Measurements from ENCODE around the gene PODXL. TPM values are rescaled to one million over a fixed set of nuclear protein-coding genes. Genes with fewer than 3 reads are reported as not detected.

The PODXL gene
- total and polyA plus RNA-seq, 2 experiments from 2014 or later, result 220 to 727 TPM

DNA sequence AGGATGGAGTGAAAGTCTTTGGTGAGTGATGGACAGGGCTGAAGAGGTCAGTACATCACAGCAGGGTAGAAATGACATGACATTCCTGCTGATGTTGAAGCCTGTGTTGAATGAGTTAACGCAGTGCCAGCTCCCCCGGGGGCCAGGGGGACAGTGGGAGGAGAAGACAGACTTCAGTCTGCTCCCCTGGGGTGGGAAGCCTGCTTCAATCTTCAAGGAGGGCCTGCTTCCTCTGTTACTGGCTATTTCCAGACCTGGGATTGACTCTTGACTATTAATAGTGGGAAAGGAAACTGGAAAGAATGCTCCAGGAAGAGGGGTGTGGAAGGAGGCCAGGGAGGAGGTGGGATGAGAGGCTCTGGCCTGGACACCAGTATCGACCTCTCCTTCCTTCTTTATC is 27.2 kb downstream of the PODXL start:
- H3K27ac Mint-ChIP-seq, result peak overlapping the region; percentile 10; the same call in 1 of the 2 replicates
- peaks cover 23% of the 10 kb centered on the region for H3K27me3 Mint-ChIP-seq (ENCODE audit: insufficient read depth, low read depth, poor library complexity)
- 0 out of 2 replicates have a peak overlapping the region, but pooled peaks have one; percentile 20 for H3K4me2 ChIP-seq
- H3K4me3 Mint-ChIP-seq, result peak overlapping the region; percentile 11; the same call in 1 of the 3 replicates
- H3K9me2 ChIP-seq (ENCODE audit: insufficient read depth), result no peaks in the 10 kb centered on the region
- H3F3A ChIP-seq (replicated peaks; ENCODE audit: low read depth), result peaks cover 41% of the 10 kb centered on the region
- H3K9me3 Mint-ChIP-seq, result no peaks in the 10 kb centered on the region
- TF ChIP-seq POLR2AphosphoS5 (IDR thresholded peaks at IDR 0.05; ENCODE audit: low read depth) (peak; percentile 27; the same call in 1 of the 2 replicates), ZNF114 (CRISPR knock-in tag; IDR thresholded peaks at IDR 0.05) (no peak)
- peaks cover 4% of the 10 kb centered on the region for H3K36me3 ChIP-seq (ENCODE audit: insufficient read depth)
- H3K79me2 ChIP-seq (replicated peaks; ENCODE audit: insufficient read depth), result peaks cover 99% of the 10 kb centered on the region
- peaks cover 75% of the 10 kb centered on the region for H3K4me1 Mint-ChIP-seq
- peaks cover 60% of the 10 kb centered on the region for H3K36me3 Mint-ChIP-seq (ENCODE audit: low read depth)
- peak overlapping the region; percentile 74 for H3K27ac ChIP-seq (ENCODE audit: low read depth)
- no peak overlapping the region for H3K4me3 ChIP-seq
- H2AFZ ChIP-seq, result no peak overlapping the region
- H4K20me1 ChIP-seq (replicated peaks; ENCODE audit: insufficient read depth), result peaks cover 91% of the 10 kb centered on the region
- no peaks in the 10 kb centered on the region for H3K27me3 ChIP-seq (ENCODE audit: insufficient read depth)
- no peak for DNase-seq (ENCODE audit: low spot score)
- peaks cover 88% of the 10 kb centered on the region for H3K4me1 ChIP-seq (ENCODE audit: insufficient read depth)
- peak; percentile 3; the same call in 1 of the 3 replicates for ATAC-seq

DNA sequence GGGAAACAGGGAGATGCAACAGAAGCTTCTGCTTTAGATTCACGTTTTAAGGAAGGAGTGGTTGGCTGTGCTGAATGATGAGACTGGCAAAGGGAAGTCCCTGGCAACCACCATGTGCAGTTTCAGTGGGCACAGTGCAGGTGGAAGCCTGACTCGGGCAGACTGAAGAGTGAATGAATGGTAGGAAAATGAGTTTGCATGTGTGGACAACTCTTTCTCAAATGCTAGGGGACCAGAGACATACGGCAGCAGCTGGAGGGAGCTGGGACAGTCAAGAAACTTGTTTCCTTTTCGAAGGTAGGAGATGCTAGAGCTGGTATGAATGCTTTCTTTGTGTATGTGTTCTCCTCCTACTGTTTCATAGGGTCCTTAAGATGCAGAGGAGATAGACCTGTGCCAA is 29.0 kb downstream of the PODXL start:
- Mint-ChIP-seq H3K36me3 (ENCODE audit: low read depth) (peaks cover 55% of the 10 kb centered on the region), H3K27me3 (ENCODE audit: insufficient read depth, low read depth, poor library complexity) (peaks cover 16% of the 10 kb centered on the region), H3K27ac (0 out of 2 replicates have a peak overlapping the region, but pooled peaks have one; percentile 39), H3K4me1 (peaks cover 73% of the 10 kb centered on the region), H3K9me3 (no peaks in the 10 kb centered on the region), H3K4me3 (no peak overlapping the region; the same call in 2 of the 3 replicates)
- Histone ChIP-seq H3K4me3 (no peak overlapping the region), H2AFZ (no peak overlapping the region), H3K27ac (ENCODE audit: low read depth) (peak overlapping the region; percentile 81; the same call in 1 of the 2 replicates), H3K36me3 (ENCODE audit: insufficient read depth) (peaks cover under 1% of the 10 kb centered on the region), H4K20me1 (replicated peaks; ENCODE audit: insufficient read depth) (peaks cover 90% of the 10 kb centered on the region), H3K9me2 (ENCODE audit: insufficient read depth) (no peaks in the 10 kb centered on the region), H3K4me2 (peak overlapping the region; percentile 15; the same call in 1 of the 2 replicates), H3K4me1 (ENCODE audit: insufficient read depth) (peaks cover 86% of the 10 kb centered on the region), H3F3A (replicated peaks; ENCODE audit: low read depth) (peaks cover 38% of the 10 kb centered on the region), H3K27me3 (ENCODE audit: insufficient read depth) (no peaks in the 10 kb centered on the region), H3K79me2 (replicated peaks; ENCODE audit: insufficient read depth) (peaks cover 99% of the 10 kb centered on the region)
- no peak for DNase-seq (ENCODE audit: low spot score)
- ATAC-seq, result no peak
- TF ChIP-seq JUNB (IDR thresholded peaks at IDR 0.05; ENCODE audit: unreplicated experiment) (no peak), POLR2AphosphoS5 (IDR thresholded peaks at IDR 0.05; ENCODE audit: low read depth) (no peak; the same call in 1 of the 2 replicates), CREB1 (CRISPR knock-in tag; IDR thresholded peaks at IDR 0.05; ENCODE audit: low read depth) (no peak), ZNF331 (CRISPR knock-in tag; IDR thresholded peaks at IDR 0.05; ENCODE audit: low read depth) (no peak), ZNF114 (CRISPR knock-in tag; IDR thresholded peaks at IDR 0.05) (no peak), EZH2 (IDR thresholded peaks at IDR 0.05; ENCODE audit: low read depth, unreplicated experiment) (no peak), STAT1 (IDR thresholded peaks at IDR 0.05; ENCODE audit: unreplicated experiment) (no peak), NANOG (IDR thresholded peaks at IDR 0.05; ENCODE audit: borderline replicate concordance) (no peak)
- TF ChIP-seq, protein P1, sequence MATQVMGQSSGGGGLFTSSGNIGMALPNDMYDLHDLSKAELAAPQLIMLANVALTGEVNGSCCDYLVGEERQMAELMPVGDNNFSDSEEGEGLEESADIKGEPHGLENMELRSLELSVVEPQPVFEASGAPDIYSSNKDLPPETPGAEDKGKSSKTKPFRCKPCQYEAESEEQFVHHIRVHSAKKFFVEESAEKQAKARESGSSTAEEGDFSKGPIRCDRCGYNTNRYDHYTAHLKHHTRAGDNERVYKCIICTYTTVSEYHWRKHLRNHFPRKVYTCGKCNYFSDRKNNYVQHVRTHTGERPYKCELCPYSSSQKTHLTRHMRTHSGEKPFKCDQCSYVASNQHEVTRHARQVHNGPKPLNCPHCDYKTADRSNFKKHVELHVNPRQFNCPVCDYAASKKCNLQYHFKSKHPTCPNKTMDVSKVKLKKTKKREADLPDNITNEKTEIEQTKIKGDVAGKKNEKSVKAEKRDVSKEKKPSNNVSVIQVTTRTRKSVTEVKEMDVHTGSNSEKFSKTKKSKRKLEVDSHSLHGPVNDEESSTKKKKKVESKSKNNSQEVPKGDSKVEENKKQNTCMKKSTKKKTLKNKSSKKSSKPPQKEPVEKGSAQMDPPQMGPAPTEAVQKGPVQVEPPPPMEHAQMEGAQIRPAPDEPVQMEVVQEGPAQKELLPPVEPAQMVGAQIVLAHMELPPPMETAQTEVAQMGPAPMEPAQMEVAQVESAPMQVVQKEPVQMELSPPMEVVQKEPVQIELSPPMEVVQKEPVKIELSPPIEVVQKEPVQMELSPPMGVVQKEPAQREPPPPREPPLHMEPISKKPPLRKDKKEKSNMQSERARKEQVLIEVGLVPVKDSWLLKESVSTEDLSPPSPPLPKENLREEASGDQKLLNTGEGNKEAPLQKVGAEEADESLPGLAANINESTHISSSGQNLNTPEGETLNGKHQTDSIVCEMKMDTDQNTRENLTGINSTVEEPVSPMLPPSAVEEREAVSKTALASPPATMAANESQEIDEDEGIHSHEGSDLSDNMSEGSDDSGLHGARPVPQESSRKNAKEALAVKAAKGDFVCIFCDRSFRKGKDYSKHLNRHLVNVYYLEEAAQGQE (IDR thresholded peaks at IDR 0.05; ENCODE audit: unreplicated experiment), result no peak
- TF ChIP-seq, protein P2, sequence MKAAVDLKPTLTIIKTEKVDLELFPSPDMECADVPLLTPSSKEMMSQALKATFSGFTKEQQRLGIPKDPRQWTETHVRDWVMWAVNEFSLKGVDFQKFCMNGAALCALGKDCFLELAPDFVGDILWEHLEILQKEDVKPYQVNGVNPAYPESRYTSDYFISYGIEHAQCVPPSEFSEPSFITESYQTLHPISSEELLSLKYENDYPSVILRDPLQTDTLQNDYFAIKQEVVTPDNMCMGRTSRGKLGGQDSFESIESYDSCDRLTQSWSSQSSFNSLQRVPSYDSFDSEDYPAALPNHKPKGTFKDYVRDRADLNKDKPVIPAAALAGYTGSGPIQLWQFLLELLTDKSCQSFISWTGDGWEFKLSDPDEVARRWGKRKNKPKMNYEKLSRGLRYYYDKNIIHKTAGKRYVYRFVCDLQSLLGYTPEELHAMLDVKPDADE (IDR thresholded peaks at IDR 0.05), result no peak
- TF ChIP-seq, protein P3, sequence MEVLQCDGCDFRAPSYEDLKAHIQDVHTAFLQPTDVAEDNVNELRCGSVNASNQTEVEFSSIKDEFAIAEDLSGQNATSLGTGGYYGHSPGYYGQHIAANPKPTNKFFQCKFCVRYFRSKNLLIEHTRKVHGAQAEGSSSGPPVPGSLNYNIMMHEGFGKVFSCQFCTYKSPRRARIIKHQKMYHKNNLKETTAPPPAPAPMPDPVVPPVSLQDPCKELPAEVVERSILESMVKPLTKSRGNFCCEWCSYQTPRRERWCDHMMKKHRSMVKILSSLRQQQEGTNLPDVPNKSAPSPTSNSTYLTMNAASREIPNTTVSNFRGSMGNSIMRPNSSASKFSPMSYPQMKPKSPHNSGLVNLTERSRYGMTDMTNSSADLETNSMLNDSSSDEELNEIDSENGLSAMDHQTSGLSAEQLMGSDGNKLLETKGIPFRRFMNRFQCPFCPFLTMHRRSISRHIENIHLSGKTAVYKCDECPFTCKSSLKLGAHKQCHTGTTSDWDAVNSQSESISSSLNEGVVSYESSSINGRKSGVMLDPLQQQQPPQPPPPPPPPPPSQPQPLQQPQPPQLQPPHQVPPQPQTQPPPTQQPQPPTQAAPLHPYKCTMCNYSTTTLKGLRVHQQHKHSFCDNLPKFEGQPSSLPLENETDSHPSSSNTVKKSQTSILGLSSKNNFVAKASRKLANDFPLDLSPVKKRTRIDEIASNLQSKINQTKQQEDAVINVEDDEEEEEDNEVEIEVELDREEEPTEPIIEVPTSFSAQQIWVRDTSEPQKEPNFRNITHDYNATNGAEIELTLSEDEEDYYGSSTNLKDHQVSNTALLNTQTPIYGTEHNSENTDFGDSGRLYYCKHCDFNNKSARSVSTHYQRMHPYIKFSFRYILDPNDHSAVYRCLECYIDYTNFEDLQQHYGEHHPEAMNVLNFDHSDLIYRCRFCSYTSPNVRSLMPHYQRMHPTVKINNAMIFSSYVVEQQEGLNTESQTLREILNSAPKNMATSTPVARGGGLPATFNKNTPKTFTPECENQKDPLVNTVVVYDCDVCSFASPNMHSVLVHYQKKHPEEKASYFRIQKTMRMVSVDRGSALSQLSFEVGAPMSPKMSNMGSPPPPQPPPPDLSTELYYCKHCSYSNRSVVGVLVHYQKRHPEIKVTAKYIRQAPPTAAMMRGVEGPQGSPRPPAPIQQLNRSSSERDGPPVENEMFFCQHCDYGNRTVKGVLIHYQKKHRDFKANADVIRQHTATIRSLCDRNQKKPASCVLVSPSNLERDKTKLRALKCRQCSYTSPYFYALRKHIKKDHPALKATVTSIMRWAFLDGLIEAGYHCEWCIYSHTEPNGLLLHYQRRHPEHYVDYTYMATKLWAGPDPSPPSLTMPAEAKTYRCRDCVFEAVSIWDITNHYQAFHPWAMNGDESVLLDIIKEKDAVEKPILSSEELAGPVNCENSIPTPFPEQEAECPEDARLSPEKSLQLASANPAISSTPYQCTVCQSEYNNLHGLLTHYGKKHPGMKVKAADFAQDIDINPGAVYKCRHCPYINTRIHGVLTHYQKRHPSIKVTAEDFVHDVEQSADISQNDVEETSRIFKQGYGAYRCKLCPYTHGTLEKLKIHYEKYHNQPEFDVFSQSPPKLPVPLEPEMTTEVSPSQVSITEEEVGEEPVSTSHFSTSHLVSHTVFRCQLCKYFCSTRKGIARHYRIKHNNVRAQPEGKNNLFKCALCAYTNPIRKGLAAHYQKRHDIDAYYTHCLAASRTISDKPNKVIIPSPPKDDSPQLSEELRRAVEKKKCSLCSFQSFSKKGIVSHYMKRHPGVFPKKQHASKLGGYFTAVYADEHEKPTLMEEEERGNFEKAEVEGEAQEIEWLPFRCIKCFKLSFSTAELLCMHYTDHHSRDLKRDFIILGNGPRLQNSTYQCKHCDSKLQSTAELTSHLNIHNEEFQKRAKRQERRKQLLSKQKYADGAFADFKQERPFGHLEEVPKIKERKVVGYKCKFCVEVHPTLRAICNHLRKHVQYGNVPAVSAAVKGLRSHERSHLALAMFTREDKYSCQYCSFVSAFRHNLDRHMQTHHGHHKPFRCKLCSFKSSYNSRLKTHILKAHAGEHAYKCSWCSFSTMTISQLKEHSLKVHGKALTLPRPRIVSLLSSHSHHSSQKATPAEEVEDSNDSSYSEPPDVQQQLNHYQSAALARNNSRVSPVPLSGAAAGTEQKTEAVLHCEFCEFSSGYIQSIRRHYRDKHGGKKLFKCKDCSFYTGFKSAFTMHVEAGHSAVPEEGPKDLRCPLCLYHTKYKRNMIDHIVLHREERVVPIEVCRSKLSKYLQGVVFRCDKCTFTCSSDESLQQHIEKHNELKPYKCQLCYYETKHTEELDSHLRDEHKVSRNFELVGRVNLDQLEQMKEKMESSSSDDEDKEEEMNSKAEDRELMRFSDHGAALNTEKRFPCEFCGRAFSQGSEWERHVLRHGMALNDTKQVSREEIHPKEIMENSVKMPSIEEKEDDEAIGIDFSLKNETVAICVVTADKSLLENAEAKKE (CRISPR knock-in tag; IDR thresholded peaks at IDR 0.05), result no peak
